Activated naive CD4-positive, alpha-beta T cell treated with anti-CD3 and anti-CD28 coated beads, Interleukin-2, amount 50 U/mL, for 24 hours (primary cell): ENCODE data around the gene LARP4B.

Experiments used
- H3K27ac Mint-ChIP-seq: one replicate; pipeline ENCODE4 v1.8.0; 2021; ENCODE audit warnings: mild to moderate bottlenecking, mixed read lengths
- H3K27me3 Mint-ChIP-seq: one replicate; pipeline ENCODE4 v1.8.0; 2021; ENCODE audit warnings: mixed read lengths
- H3K36me3 Mint-ChIP-seq: one replicate; pipeline ENCODE4 v1.8.0; 2021; ENCODE audit warnings: mixed read lengths
- H3K4me1 Mint-ChIP-seq: one replicate; pipeline ENCODE4 v1.8.0; 2021; ENCODE audit warnings: mixed read lengths
- H3K4me3 Mint-ChIP-seq: one replicate; pipeline ENCODE4 v1.8.0; 2021; ENCODE audit warnings: mild to moderate bottlenecking, mixed read lengths
- H3K9me3 Mint-ChIP-seq: one replicate; pipeline ENCODE4 v1.8.0; 2021; ENCODE audit warnings: mixed read lengths

Gene LARP4B

GRCh38 chr10:819326-819725 is 112.2 kb downstream of the LARP4B start:
- Mint-ChIP-seq H3K4me3 (no peak overlapping the region), H3K9me3 (no peaks in the 10 kb centered on the region)

DNA sequence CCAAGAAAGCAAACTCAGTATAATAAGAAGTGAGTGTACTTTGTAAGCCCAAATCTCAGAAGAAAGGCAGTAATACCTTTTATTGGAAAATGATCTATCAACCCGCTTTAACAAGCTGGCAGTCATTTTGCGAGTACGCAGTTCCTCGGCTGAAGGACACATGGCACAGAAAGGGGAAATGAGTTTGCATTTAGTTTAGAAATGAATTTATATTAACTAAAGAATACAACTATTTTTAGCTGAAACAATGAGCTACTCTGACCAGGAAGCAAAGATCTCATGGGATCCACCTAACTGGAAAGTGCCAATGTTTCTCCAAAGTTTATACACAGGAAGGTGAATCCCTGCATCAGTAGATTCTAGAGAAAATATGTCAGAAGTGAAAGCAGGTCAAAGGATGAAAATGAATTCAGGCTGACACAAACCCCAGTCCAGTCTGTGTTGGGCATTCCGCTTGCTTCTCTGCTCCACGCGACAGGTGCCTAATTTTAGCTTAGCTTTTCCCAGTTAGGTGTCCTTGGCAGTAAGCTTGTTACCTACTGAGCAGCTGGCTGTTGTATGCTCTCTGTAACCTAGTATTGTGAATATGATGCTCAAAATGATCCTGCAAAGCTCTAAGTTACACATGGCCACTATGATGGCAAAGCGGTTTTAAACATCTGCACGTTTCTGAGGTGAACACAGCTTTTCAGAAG is 112.8 kb downstream of the LARP4B start:
- Mint-ChIP-seq H3K27ac (no peak overlapping the region), H3K36me3 (peaks cover 8% of the 10 kb centered on the region), H3K4me3 (no peak overlapping the region), H3K9me3 (no peaks in the 10 kb centered on the region), H3K27me3 (no peaks in the 10 kb centered on the region), H3K4me1 (peaks cover 13% of the 10 kb centered on the region)

More at GRCh38 chr10:819326-819725, 112.2 kb downstream of the LARP4B start:
- no peaks in the 10 kb centered on the region for H3K27me3 Mint-ChIP-seq
- peaks cover 8% of the 10 kb centered on the region for H3K36me3 Mint-ChIP-seq
- H3K27ac Mint-ChIP-seq, result peak overlapping the region; percentile 79
- peaks cover 16% of the 10 kb centered on the region for H3K4me1 Mint-ChIP-seq

DNA sequence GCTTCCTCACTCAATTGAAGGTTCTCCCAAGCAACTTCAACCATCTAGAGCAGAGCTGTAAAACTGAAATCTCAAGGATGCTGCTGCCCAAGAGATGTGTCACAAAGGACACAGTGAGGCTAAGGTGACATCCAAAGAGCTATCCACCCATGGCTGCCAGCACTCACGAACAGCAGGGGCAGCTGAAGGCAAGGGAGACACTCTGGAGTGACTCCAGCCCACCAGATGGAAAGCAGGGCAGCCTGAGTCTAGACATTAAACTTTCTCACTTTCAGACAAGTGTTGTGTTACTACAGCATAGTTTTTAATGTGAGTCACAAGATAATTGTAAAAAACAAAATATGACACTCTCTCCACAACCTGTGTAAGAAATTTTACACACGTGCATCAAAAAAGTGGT is 113.5 kb downstream of the LARP4B start:
- peaks cover 8% of the 10 kb centered on the region for H3K36me3 Mint-ChIP-seq
- peaks cover 6% of the 10 kb centered on the region for H3K4me1 Mint-ChIP-seq
- H3K4me3 Mint-ChIP-seq, result no peak overlapping the region
- H3K9me3 Mint-ChIP-seq, result no peaks in the 10 kb centered on the region
- H3K27ac Mint-ChIP-seq, result no peak overlapping the region
- no peaks in the 10 kb centered on the region for H3K27me3 Mint-ChIP-seq

DNA sequence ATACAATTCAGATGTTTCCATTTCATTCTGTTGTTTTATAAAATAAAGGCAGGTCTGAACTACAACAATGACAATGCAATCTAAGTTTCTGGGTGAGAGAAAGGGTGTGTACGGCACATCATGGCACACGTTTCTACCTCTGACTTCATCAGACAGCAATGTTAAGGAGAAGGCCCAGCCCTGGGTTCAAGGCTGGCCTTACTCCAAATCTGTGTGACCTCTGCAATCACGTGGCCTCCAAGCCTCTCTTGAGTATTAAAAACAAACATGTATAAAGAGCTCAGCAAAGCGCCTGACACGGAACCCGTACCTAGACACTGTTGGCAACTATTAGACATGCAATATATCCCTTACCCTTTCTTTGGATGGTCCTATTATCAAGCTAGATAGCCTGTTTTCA is 114.1 kb downstream of the LARP4B start:
- Mint-ChIP-seq H3K27me3 (no peaks in the 10 kb centered on the region), H3K9me3 (no peaks in the 10 kb centered on the region), H3K27ac (no peak overlapping the region), H3K4me3 (no peak overlapping the region), H3K4me1 (peaks cover 6% of the 10 kb centered on the region), H3K36me3 (peaks cover 8% of the 10 kb centered on the region)

- H3K4me1 Mint-ChIP-seq, result peaks cover 6% of the 10 kb centered on the region
- H3K27me3 Mint-ChIP-seq, result no peaks in the 10 kb centered on the region
- no peak overlapping the region for H3K27ac Mint-ChIP-seq
- no peak overlapping the region for H3K4me3 Mint-ChIP-seq
- peaks cover 11% of the 10 kb centered on the region for H3K36me3 Mint-ChIP-seq
- no peaks in the 10 kb centered on the region for H3K9me3 Mint-ChIP-seq
Observed at GRCh38 chr10:816958-817357, 114.5 kb downstream of the LARP4B start.

GRCh38 chr10:816091-816477 is 115.4 kb downstream of the LARP4B start:
- Mint-ChIP-seq H3K27me3 (no peaks in the 10 kb centered on the region), H3K4me3 (no peak overlapping the region), H3K9me3 (no peaks in the 10 kb centered on the region), H3K36me3 (peaks cover 9% of the 10 kb centered on the region), H3K27ac (no peak overlapping the region), H3K4me1 (peaks cover 3% of the 10 kb centered on the region)

DNA sequence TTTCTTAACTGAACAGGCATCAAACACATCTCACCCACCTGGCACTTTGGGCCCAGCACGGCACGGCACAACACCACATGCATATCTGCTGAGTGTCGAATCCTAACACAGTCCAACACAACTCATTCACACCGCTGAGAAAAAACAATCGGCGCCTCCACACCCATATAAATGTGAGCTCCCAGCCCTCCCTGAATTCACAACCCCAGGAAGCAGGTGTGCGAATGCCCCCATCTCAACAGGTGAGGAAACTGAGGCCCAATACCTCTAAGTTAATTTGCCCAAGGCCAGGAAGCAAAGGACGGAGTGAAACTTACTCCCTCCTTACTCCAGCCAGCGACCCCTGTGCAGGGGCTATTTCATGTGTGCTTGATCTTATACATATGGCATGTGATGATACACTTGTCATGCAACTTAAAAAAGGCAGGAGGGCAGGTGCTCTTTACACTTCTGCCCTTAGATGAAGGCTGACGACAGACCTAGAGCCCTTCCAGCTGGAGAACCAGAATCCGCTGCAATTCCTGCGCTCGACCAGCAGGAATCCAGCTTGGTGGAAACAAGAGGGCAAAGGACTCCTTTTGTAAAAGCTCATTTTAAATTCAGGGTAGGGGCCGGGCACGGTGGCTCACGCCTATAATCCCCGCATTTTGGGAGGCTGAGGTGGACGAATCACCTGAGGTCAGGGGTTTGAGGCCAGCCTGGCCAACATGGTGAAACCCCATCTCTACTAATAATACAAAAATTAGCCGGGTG is 116.0 kb downstream of the LARP4B start:
- Mint-ChIP-seq H3K4me1 (no peaks in the 10 kb centered on the region), H3K27me3 (no peaks in the 10 kb centered on the region), H3K9me3 (no peaks in the 10 kb centered on the region), H3K27ac (peak overlapping the region; percentile 27), H3K4me3 (no peak overlapping the region), H3K36me3 (peaks cover 9% of the 10 kb centered on the region)

- H3K9me3 Mint-ChIP-seq, result no peaks in the 10 kb centered on the region
- peak overlapping the region; percentile 19 for H3K27ac Mint-ChIP-seq
- H3K27me3 Mint-ChIP-seq, result no peaks in the 10 kb centered on the region
- no peak overlapping the region for H3K4me3 Mint-ChIP-seq
- H3K4me1 Mint-ChIP-seq, result no peaks in the 10 kb centered on the region
- peaks cover 9% of the 10 kb centered on the region for H3K36me3 Mint-ChIP-seq
Observed at GRCh38 chr10:814536-815302, 116.8 kb downstream of the LARP4B start.

- Mint-ChIP-seq H3K27ac (no peak overlapping the region), H3K36me3 (peaks cover 4% of the 10 kb centered on the region), H3K9me3 (no peaks in the 10 kb centered on the region), H3K4me3 (no peak overlapping the region), H3K27me3 (no peaks in the 10 kb centered on the region), H3K4me1 (no peaks in the 10 kb centered on the region)
Observed at GRCh38 chr10:813286-813685, 118.2 kb downstream of the LARP4B start.

DNA sequence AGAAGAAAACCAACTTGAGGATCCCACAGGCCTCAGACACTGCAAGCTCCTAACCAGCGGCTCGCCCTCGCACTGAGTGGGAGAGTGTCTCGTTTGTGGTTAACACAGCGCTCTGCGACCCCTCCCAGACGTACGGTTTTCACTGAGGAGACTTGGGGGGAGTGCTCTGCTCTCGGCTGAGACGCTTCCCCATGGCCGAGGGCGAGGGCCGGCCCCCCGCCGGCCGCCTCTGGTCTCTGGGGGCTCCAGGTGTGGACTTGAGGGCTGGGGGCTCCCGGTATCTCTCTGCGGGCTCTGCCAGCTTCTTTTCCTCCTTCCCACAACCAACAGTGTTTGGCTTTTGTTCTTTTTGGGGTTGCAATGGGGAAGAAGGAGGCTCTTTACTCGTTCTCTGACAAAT is 118.7 kb downstream of the LARP4B start:
- Mint-ChIP-seq H3K27me3 (no peaks in the 10 kb centered on the region), H3K9me3 (no peaks in the 10 kb centered on the region), H3K4me3 (no peak overlapping the region), H3K36me3 (peaks cover 4% of the 10 kb centered on the region), H3K4me1 (no peaks in the 10 kb centered on the region), H3K27ac (peak overlapping the region; percentile 30)

- Mint-ChIP-seq H3K27me3 (no peaks in the 10 kb centered on the region), H3K4me3 (no peak overlapping the region), H3K9me3 (no peaks in the 10 kb centered on the region), H3K36me3 (peaks cover 4% of the 10 kb centered on the region), H3K4me1 (no peaks in the 10 kb centered on the region), H3K27ac (no peak overlapping the region)
Observed at GRCh38 chr10:811379-812175, 119.9 kb downstream of the LARP4B start.

- H3K9me3 Mint-ChIP-seq, result no peaks in the 10 kb centered on the region
- H3K27me3 Mint-ChIP-seq, result no peaks in the 10 kb centered on the region
- H3K36me3 Mint-ChIP-seq, result peaks cover 3% of the 10 kb centered on the region
- H3K27ac Mint-ChIP-seq, result no peak overlapping the region
- H3K4me1 Mint-ChIP-seq, result no peaks in the 10 kb centered on the region
- no peak overlapping the region for H3K4me3 Mint-ChIP-seq
Observed at GRCh38 chr10:810351-810846, 121.1 kb downstream of the LARP4B start.

GRCh38 chr10:809671-810350 is 121.7 kb downstream of the LARP4B start:
- no peaks in the 10 kb centered on the region for H3K9me3 Mint-ChIP-seq
- H3K36me3 Mint-ChIP-seq, result peaks cover 3% of the 10 kb centered on the region
- no peaks in the 10 kb centered on the region for H3K4me1 Mint-ChIP-seq
- no peak overlapping the region for H3K4me3 Mint-ChIP-seq
- no peak overlapping the region for H3K27ac Mint-ChIP-seq
- no peaks in the 10 kb centered on the region for H3K27me3 Mint-ChIP-seq

DNA sequence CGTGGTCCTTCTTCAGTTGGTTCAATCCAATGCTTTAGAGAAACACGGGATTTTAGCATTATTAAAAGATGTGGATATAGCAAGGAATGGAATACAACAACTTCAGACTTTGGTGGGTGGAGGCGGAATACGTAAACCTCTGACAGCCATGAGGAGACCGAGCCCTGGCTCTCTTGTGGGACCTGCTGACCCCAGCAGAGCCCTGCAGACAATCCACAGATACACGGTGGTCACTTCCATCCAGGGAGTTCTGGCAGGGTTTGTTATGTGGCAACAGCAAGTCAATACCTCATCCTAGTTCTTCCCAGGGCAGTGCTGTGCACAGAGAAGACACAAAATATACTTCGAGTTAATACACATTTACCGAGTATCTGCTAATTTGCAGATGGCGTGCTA is 123.5 kb downstream of the LARP4B start:
- no peaks in the 10 kb centered on the region for H3K4me1 Mint-ChIP-seq
- no peaks in the 10 kb centered on the region for H3K9me3 Mint-ChIP-seq
- H3K27ac Mint-ChIP-seq, result no peak overlapping the region
- no peak overlapping the region for H3K4me3 Mint-ChIP-seq
- no peaks in the 10 kb centered on the region for H3K27me3 Mint-ChIP-seq
- peaks cover 3% of the 10 kb centered on the region for H3K36me3 Mint-ChIP-seq
